H1 (cell line): Measurements from ENCODE around the gene LRIT2. TPM values are rescaled to one million over a fixed set of nuclear protein-coding genes. Genes with fewer than 3 reads are reported as not detected.

Experiments
- CREB1 ChIP-seq: IDR thresholded peaks from 2 replicates; pipeline ENCODE4 v1.6.1; 2012; ENCODE audit warnings: inconsistent platforms
- MAFK ChIP-seq: IDR thresholded peaks from 2 replicates; pipeline ENCODE4 v1.6.1; 2012; ENCODE audit warnings: low read depth, mild to moderate bottlenecking, improper control_type of control experiment, low read length
- polyA plus RNA-seq, 7 experiments: library from polyadenylated mRNA; depleted of rRNA in 3 of 7; stranded (reverse) in 5 of 7; unstranded in 2 of 7; fragments of >200 nt in 5 of 7; fragments of 200-250 nt in 2 of 7; gene quantifications; 1 replicate in 5 of 7; 2 replicates in 1 of 7; 4 replicates in 1 of 7; pipeline versions ENCODE4 v1.2.1 to v1.2.3, GENCODE V29; 2011 to 2013; ENCODE audit warnings: missing spikeins in 2 of 7, mixed read lengths in 2 of 7
- total RNA-seq: library from RNA; stranded (reverse); fragmentation: NEBNext Ultra II Directional; extraction: Animal tissue kit (Norgen Biotek cat#: 25700); gene quantifications from 2 replicates; pipeline ENCODE4 v1.2.1, GENCODE V29; 2021

Gene LRIT2
- total and polyA plus RNA-seq, 2 of the 8 experiments (the other 6 are each of a cell fraction or from before 2014, with no cell fraction given) = not detected

- TF ChIP-seq CREB1 = no peak
- TF ChIP-seq MAFK = no peak
Measured at GRCh38 chr10:84204610-84205009, 20.7 kb downstream of the LRIT2 start (continued).
